ENCODE data around the gene PTCH1. TPM values are rescaled to one million over a fixed set of nuclear protein-coding genes. Genes with fewer than 3 reads are reported as not detected.

The PTCH1 gene
- total RNA-seq, 1 experiment from 2014 or later: 33.4 TPM

- H2AFZ ChIP-seq: no peak overlapping the region
- H3K27ac ChIP-seq: no peak overlapping the region
- TF ChIP-seq EZH2 (IDR thresholded peaks at IDR 0.05; ENCODE audit: low read depth) (no peak), CTCF (conservative IDR thresholded peaks at IDR 0.05) (no peak)
- BruUV-seq (replicated peaks): no TSS peak
- no peak overlapping the region for H3K4me3 ChIP-seq
- peaks cover 21% of the 10 kb centered on the region for H3K9me3 ChIP-seq (ENCODE audit: insufficient read depth, low read depth)
- H3K4me1 ChIP-seq (replicated peaks; ENCODE audit: insufficient read depth): peaks cover 4% of the 10 kb centered on the region; the same call in 1 of the 2 replicates
- H3K4me2 ChIP-seq: no peak overlapping the region
- DNase-seq: no peak
- H3K9me2 ChIP-seq (ENCODE audit: insufficient read depth): no peaks in the 10 kb centered on the region; the same call in 1 of the 2 replicates
- intact Hi-C loops (cut with micrococcal nuclease; ENCODE audit: unreplicated experiment): no loop called here
- H3K36me3 ChIP-seq (ENCODE audit: low read depth): peaks cover 23% of the 10 kb centered on the region
- CTCF ChIA-PET: no interaction called here
- POLR2A ChIA-PET (ENCODE audit: unreplicated experiment): interaction anchor here (0.6 kb wide), 1 partner anchor 28 kb away, joined by 14 read pairs; no protein-coding TSS in a partner anchor
- no peaks in the 10 kb centered on the region for H3K27me3 ChIP-seq (ENCODE audit: insufficient read depth, low read depth)
- no peaks in the 10 kb centered on the region for H4K20me1 ChIP-seq (ENCODE audit: insufficient read depth)
- H3F3A ChIP-seq (ENCODE audit: insufficient read depth, low read depth): 0 out of 2 replicates have a peak, but pooled peaks cover 4% of the 10 kb centered on the region
- H3K79me2 ChIP-seq (ENCODE audit: low read depth): peaks cover 46% of the 10 kb centered on the region
These were observed 96.3 kb downstream of the PTCH1 start for GRCh38 chr9:95420518-95420917.

- H2AFZ ChIP-seq: no peak overlapping the region
- peaks cover 23% of the 10 kb centered on the region for H3K36me3 ChIP-seq (ENCODE audit: low read depth)
- H3K27me3 ChIP-seq (ENCODE audit: insufficient read depth, low read depth): no peaks in the 10 kb centered on the region
- TF ChIP-seq EZH2 (IDR thresholded peaks at IDR 0.05; ENCODE audit: low read depth) (no peak), CTCF (conservative IDR thresholded peaks at IDR 0.05) (no peak)
- H3K27ac ChIP-seq: no peak overlapping the region
- ChIA-PET CTCF (no interaction called here), POLR2A (ENCODE audit: unreplicated experiment) (no interaction called here)
- H3K4me2 ChIP-seq: no peak overlapping the region
- no peaks in the 10 kb centered on the region for H3K4me1 ChIP-seq (replicated peaks; ENCODE audit: insufficient read depth)
- H3K9me2 ChIP-seq (ENCODE audit: insufficient read depth): no peaks in the 10 kb centered on the region; the same call in 1 of the 2 replicates
- H3K9me3 ChIP-seq (ENCODE audit: insufficient read depth, low read depth): peaks cover 21% of the 10 kb centered on the region
- intact Hi-C loops (cut with micrococcal nuclease; ENCODE audit: unreplicated experiment): no loop called here
- no TSS peak for BruUV-seq (replicated peaks)
- H3K79me2 ChIP-seq (ENCODE audit: low read depth): peaks cover 38% of the 10 kb centered on the region
- no peak overlapping the region for H3K4me3 ChIP-seq
- no peaks in the 10 kb centered on the region for H4K20me1 ChIP-seq (ENCODE audit: insufficient read depth)
- no peak for DNase-seq
- 0 out of 2 replicates have a peak, but pooled peaks cover 4% of the 10 kb centered on the region for H3F3A ChIP-seq (ENCODE audit: insufficient read depth, low read depth)
These were observed 97.3 kb downstream of the PTCH1 start for GRCh38 chr9:95419444-95419843.

GRCh38 chr9:95415158-95415557 lies 101.6 kb downstream of the PTCH1 start:
- no peak for TF ChIP-seq EZH2 (IDR thresholded peaks at IDR 0.05; ENCODE audit: low read depth)
- TF ChIP-seq CTCF (conservative IDR thresholded peaks at IDR 0.05): no peak
- ChIA-PET POLR2A (ENCODE audit: unreplicated experiment) (no interaction called here), CTCF (no interaction called here)

More at GRCh38 chr9:95415158-95415557, 101.6 kb downstream of the PTCH1 start:
- no peak for DNase-seq
- no peak overlapping the region for H3K4me3 ChIP-seq
- no peaks in the 10 kb centered on the region for H4K20me1 ChIP-seq (ENCODE audit: insufficient read depth)
- no peak overlapping the region for H3K27ac ChIP-seq
- peaks cover 13% of the 10 kb centered on the region for H3K79me2 ChIP-seq (ENCODE audit: low read depth)
- H3K36me3 ChIP-seq (ENCODE audit: low read depth): no peaks in the 10 kb centered on the region
- H3K27me3 ChIP-seq (ENCODE audit: insufficient read depth, low read depth): no peaks in the 10 kb centered on the region
- no peaks in the 10 kb centered on the region for H3K9me3 ChIP-seq (ENCODE audit: insufficient read depth, low read depth)
- intact Hi-C loops (cut with micrococcal nuclease; ENCODE audit: unreplicated experiment): no loop called here
- H3K9me2 ChIP-seq (ENCODE audit: insufficient read depth): no peaks in the 10 kb centered on the region; the same call in 1 of the 2 replicates
- H2AFZ ChIP-seq: no peak overlapping the region
- peaks cover 9% of the 10 kb centered on the region; the same call in 1 of the 2 replicates for H3F3A ChIP-seq (ENCODE audit: insufficient read depth, low read depth)
- H3K4me2 ChIP-seq: no peak overlapping the region
- peaks cover 7% of the 10 kb centered on the region for H3K4me1 ChIP-seq (replicated peaks; ENCODE audit: insufficient read depth)
- no TSS peak for BruUV-seq (replicated peaks)

Measured in PC-9 (cell line).